HG03139 (cell line): ENCODE measurements around the gene PINLYP.

Experiments used
- ATAC-seq: cut with Tn5 transposase; IDR thresholded peaks from one replicate; pipeline ENCODE4 v1.9.1; 2021; ENCODE audit not compliant: unreplicated experiment

The PINLYP gene

GRCh38 chr19:43626838-43627237 is 51.2 kb downstream of the PINLYP start:
- ATAC-seq = no peak

GRCh38 chr19:43628646-43629326 is 53.2 kb downstream of the PINLYP start:
- no peak for ATAC-seq

GRCh38 chr19:43631491-43631890 is 55.9 kb downstream of the PINLYP start:
- ATAC-seq = no peak
